GM21576 (cell line): Measurements from ENCODE around the gene CSNK1G2.

Experiments used
- ATAC-seq: cut with Tn5 transposase; IDR thresholded peaks from one replicate; pipeline ENCODE4 v1.9.1; 2021; ENCODE audit warnings: mild to moderate bottlenecking, moderate library complexity; ENCODE audit not compliant: unreplicated experiment

Gene CSNK1G2

DNA sequence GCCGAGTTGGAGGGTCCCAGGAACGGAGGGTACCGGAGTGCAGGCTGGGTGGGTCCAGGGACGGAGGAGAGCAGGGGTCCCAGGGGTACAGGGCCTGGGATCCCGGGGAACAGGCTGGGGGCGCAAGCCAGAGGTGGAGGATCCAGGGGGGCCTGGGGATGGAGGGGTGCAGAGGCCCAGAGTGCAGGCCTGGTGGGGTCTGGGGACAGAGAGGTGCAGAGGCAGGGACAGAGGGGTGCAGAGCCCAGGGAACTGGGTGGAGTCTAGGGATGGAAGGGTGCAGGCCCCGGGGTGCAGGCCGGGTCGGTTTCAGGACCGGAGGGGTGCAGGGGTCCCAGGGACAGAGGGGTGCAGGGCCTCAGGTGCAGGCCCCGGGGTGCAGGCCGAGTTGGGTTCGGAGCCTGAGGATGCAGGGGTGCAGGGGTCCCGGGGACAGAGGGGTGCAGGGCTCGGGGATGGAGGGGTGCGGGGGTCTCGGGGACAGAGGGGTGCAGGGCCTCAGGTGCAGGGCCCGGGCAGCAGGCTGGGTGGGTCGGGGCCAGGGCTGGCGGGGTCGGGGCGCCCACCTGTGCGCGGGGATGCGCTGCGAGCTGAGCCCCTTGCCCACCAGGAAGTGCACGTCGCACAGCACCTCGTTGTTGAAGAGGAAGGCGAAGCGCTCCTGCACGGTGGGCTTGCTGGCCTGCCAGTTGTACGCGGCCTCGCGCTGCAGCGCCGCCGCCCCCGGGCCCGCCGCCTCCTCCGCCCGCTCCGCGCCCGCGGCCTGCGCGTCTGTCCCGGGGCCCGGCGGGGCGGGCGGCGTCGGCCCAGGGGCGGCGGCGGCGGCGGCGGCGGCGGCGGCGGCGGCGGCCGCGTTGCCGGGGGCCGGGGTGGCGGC, 74.0 kb downstream of the CSNK1G2 start:
- ATAC-seq = no peak

DNA sequence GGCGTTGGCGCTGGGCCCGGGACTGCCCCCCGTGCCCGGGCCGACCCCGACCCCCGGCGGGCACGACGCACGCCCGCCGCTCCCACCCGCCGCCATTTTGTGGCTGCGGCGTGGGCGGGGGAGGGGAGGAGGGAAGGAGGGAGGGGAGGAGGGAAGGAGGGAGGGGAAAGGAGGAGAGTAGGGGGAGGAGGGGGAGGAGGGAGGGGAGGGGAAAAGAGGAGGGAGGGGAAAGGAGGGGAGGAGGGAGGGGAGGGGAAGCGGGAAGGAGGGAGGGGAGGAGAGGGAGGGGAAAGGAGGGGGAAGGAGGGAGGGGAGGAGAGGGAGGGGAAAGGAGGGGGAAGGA, 74.6 kb downstream of the CSNK1G2 start, which contains the start of gene BTBD2:
Gene BTBD2 (minus strand): TSS at position 107 of the 343 bp plus-strand sequence. CDS start 11 bp downstream, at position 96.
- ATAC-seq = no peak

DNA sequence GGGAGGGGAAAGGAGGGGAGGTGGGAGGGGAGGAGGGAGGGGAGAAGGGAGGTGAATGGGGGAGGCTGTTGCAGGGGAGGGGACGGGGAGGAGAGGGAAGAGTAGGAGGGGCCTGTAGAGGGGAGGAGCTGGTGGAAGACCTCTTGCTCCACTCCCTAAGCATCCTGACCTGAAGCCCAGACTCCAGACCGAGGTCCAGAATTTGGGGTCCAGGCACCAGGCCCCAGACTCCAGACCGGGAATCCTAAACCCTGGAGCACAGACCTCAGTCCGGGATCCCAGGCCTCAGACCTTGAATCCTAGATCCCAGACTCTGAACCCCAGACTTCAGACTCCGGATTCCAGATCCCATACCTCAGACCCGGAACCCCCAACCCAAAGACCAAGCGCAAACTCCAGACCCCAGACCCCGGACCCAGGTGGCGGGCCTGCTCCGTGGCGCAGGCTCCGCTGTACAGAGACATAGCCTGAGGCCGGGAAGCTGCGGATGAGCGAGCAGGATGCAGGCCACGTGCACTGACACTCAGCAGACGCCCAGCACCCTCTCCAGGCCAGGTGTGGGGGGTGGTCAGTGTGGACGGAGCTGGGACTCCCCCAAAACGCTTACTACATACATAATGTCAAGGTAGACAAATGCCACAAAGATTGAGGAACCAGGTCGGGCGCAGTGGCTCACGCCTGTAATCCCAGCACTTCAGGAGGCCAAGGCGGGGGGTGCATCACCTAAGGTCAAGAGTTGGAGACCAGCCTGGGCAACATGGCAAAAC, 75.3 kb downstream of the CSNK1G2 start:
- ATAC-seq = no peak

DNA sequence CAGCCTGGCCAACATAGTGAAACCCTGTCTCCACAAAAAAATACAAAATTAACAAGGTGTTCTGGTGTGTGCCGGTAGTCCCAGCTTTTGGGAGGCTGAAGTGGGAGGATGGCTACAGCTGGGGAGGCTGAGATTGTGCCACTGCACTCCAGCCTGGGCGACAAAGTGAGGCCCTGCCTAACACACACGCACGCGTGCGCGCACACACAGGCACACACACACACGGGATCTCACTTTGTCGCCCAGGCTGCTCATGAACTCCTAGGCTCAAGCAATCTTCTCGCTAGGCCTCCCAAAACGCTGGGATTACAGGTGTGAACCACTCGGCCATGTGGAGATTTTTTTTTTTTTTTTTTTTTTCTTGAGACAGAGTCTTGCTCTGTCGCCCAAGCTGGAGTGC, 77.8 kb downstream of the CSNK1G2 start:
- no peak for ATAC-seq

DNA sequence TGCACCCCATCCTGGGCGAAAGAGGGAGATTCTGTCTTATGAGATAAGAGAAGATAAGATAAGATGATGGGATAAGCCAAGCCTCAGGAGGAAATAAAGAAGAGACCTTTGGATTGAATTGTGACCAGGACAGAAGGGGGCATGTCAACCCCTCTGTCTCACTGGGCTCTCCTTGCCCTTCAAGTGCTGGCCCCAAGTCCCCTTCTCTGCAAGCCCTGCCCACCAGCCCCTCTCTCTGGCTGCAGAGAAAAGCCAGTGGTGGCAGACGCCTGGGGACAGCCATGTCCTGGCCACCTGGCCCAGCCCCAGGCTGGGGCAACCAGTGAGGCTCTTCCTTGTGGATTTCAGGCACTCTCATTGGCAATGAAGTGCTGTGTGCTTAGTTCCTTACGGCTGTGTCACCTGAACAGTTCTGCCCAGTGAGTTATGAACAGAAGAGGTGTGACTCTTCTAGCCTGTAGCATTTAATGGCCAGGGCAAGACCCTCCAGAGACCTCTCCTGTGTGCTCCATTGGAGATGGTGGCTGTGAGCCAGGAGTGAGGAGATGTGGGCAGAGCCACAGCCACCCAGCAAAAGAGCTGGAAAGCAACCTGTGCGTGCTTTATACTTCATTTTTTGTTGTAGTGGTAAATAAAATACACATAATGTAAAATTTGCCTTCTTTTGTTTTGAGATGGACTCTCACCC, 80.6 kb downstream of the CSNK1G2 start:
- ATAC-seq = no peak

DNA sequence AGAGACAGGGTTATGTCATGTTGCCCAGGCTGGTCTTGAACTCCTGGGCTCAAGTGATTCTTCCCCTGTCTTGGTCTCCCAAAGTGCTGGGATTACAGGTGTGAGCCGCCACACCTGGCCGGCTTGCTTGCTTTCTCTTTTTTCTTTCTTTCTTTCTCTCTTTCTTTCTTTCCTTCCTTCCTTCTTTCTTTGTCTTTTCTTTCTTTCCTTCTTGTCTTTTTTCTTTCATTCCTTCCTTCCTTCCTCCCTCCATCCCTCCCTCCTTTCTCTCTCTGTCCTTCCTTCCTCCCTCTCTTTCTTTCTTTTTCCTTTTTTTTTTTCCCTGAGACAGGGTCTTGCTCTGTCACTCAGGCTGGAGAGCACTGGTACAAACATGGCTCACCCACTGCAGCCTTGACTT, 81.3 kb downstream of the CSNK1G2 start:
- ATAC-seq = no peak

DNA sequence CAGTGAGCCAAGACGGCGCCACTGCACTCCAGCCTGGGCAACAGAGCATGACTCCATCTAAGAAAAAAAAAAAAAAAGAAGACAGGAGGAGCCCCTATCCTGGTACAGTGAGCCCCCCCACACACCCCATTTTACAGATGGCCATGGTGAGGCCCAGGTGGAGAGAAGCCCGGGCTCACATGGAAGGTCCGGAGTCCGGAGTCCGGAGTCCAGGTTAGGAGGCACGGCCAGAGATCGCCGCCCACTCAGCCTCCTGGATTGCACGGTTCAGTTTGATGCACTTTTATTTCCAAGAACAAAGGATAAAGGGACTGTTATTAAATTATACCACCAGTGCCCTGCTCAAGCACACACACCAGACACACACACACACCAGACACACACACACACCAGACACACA, 85.8 kb downstream of the CSNK1G2 start:
- no peak for ATAC-seq

DNA sequence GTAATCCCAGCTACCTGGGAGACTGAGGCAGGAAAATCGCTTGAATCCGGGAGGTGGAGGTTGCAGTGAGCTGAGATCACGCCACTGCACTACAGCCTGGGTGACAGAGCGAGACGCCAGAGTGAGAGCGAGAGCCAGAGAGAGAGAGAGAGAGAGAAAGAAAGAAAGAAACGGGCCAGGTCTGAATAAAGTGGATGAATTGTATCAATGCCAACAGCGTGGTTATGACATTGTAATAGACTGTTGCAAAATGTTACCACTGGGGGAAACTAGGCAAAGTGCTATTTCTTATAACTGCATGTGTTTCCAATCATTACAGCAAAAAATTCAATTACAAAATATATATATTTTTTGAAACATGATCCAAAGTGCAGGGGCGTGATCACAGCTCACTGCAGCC, 86.4 kb downstream of the CSNK1G2 start:
- no peak for ATAC-seq
